ENCODE results near the gene SLC6A6. TPM values are rescaled to one million over a fixed set of nuclear protein-coding genes. Genes with fewer than 3 reads are reported as not detected.

Gene SLC6A6
- total RNA-seq, 6 experiments from 2014 or later, result 22.5 to 33.0 (median 28.6) TPM

- H3K27ac Mint-ChIP-seq, result 0 out of 2 replicates have a peak overlapping the region, but pooled peaks have one; percentile 99
- peaks cover 2% of the 10 kb centered on the region; the same call in 1 of the 2 replicates for H3K27me3 Mint-ChIP-seq (ENCODE audit: insufficient read depth)
- peaks cover 33% of the 10 kb centered on the region for H3K4me1 Mint-ChIP-seq (ENCODE audit: low read depth)
- DNase-seq, result no peak
- H3K9me3 Mint-ChIP-seq, result no peaks in the 10 kb centered on the region
- no peak for TF ChIP-seq CTCF (IDR thresholded peaks at IDR 0.05)
- H3K4me3 Mint-ChIP-seq, result no peak overlapping the region
- H3K36me3 Mint-ChIP-seq (ENCODE audit: low read depth), result peaks cover 41% of the 10 kb centered on the region
These were observed 72.1 kb downstream of the SLC6A6 start for GRCh38 chr3:14474363-14475081.

- Mint-ChIP-seq H3K27me3 (ENCODE audit: insufficient read depth) (peaks cover 2% of the 10 kb centered on the region; the same call in 1 of the 2 replicates), H3K36me3 (ENCODE audit: low read depth) (peaks cover 41% of the 10 kb centered on the region), H3K27ac (no peak overlapping the region), H3K4me3 (no peak overlapping the region), H3K4me1 (ENCODE audit: low read depth) (peaks cover 32% of the 10 kb centered on the region), H3K9me3 (no peaks in the 10 kb centered on the region)
- no peak for TF ChIP-seq CTCF (IDR thresholded peaks at IDR 0.05)
- no peak for DNase-seq
These were observed 73.2 kb downstream of the SLC6A6 start for GRCh38 chr3:14475621-14476020.

GRCh38 chr3:14476583-14477265 is 74.3 kb downstream of the SLC6A6 start:
- Mint-ChIP-seq H3K4me1 (ENCODE audit: low read depth) (peaks cover 21% of the 10 kb centered on the region), H3K4me3 (no peak overlapping the region), H3K27me3 (ENCODE audit: insufficient read depth) (peaks cover 2% of the 10 kb centered on the region), H3K36me3 (ENCODE audit: low read depth) (peaks cover 40% of the 10 kb centered on the region), H3K27ac (no peak overlapping the region), H3K9me3 (no peaks in the 10 kb centered on the region)
- DNase-seq, result no peak
- TF ChIP-seq CTCF (IDR thresholded peaks at IDR 0.05), result no peak

- Mint-ChIP-seq H3K27me3 (ENCODE audit: insufficient read depth) (peaks cover 2% of the 10 kb centered on the region), H3K4me3 (no peak overlapping the region), H3K36me3 (ENCODE audit: low read depth) (peaks cover 40% of the 10 kb centered on the region), H3K27ac (no peak overlapping the region), H3K9me3 (no peaks in the 10 kb centered on the region), H3K4me1 (ENCODE audit: low read depth) (peaks cover 14% of the 10 kb centered on the region)
- no peak for TF ChIP-seq CTCF (IDR thresholded peaks at IDR 0.05)
- DNase-seq, result no peak
These were observed 75.0 kb downstream of the SLC6A6 start for GRCh38 chr3:14477311-14477935.

GRCh38 chr3:14478956-14479550 is 76.6 kb downstream of the SLC6A6 start:
- H3K27ac Mint-ChIP-seq, result no peak overlapping the region; the same call in 1 of the 2 replicates
- TF ChIP-seq CTCF (IDR thresholded peaks at IDR 0.05), result no peak
- H3K4me1 Mint-ChIP-seq (ENCODE audit: low read depth), result no peaks in the 10 kb centered on the region
- DNase-seq, result no peak
- H3K27me3 Mint-ChIP-seq (ENCODE audit: insufficient read depth), result peaks cover 2% of the 10 kb centered on the region
- H3K36me3 Mint-ChIP-seq (ENCODE audit: low read depth), result peaks cover 29% of the 10 kb centered on the region
- H3K9me3 Mint-ChIP-seq, result no peaks in the 10 kb centered on the region
- no peak overlapping the region for H3K4me3 Mint-ChIP-seq

Measured in HFFc6 (cell line).